GM23338 (cell line): ENCODE measurements around the gene CXXC5.

Experiments used
- EZH2 ChIP-seq: fragments of 200-600 bp; sonication (generic); IDR thresholded peaks from one replicate; pipeline ENCODE4 v1.8.0; 2017; ENCODE audit warnings: antibody characterized with exemption, mild to moderate bottlenecking, low read depth; ENCODE audit not compliant: unreplicated experiment
- EZH2phosphoT487 ChIP-seq: fragments of 200-600 bp; sonication (generic); IDR thresholded peaks from one replicate; pipeline ENCODE4 v1.8.1; 2018; ENCODE audit warnings: antibody characterized with exemption; ENCODE audit not compliant: unreplicated experiment
- STAT1 ChIP-seq: IDR thresholded peaks from one replicate; pipeline ENCODE4 v1.6.1; 2016; ENCODE audit warnings: antibody characterized with exemption; ENCODE audit not compliant: unreplicated experiment
- TF ChIP-seq, protein P1 (sequence below): IDR thresholded peaks from one replicate; pipeline ENCODE4 v1.6.1; 2018; ENCODE audit warnings: antibody characterized with exemption; ENCODE audit not compliant: unreplicated experiment
- TF ChIP-seq, protein P2 (sequence below), 2 experiments: fragments of 200-600 bp in 1 of 2; sonication (generic) in 1 of 2; conservative IDR thresholded peaks; 2 replicates each; pipeline versions ENCODE4 v1.5.1 to v1.6.1; 2016 to 2017; ENCODE audit warnings: antibody characterized with exemption in 2 of 2, low read depth in 2 of 2, mild to moderate bottlenecking in 2 of 2, moderate library complexity in 1 of 2

DNA sequence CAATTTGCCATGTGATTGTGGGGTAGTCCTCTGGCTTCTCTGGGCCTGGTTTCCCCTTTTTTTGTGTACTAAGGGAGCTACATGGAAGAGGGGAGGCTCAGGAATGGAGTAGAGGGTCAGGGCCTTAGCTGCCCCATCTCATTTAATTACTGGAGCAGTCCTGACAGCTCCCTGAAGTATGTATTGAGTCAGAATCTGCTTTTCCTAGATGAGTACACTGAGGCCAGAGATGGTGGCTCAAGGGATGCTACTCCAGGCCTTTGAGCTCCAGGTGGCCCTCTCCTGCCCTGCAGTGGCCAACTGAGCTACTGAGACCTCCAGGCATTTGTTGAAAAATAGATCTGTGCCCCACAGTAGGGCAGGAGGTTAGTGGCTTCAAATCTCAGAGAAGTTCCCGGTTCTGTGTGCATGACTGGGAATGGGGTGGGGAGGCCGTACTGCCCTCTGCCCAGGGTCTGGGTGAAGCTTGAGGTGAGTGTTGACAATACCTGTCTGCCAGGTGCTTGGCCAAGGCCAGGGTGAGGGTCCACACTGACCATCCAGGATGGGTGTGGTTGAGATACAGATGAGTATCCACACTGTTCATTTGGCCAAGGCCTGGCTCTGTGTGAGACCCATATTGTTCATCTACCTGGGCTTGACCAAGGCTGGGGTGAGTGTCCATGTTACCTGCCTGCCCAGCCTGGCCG lies 45.7 kb downstream of the CXXC5 start:
- TF ChIP-seq, protein P1, sequence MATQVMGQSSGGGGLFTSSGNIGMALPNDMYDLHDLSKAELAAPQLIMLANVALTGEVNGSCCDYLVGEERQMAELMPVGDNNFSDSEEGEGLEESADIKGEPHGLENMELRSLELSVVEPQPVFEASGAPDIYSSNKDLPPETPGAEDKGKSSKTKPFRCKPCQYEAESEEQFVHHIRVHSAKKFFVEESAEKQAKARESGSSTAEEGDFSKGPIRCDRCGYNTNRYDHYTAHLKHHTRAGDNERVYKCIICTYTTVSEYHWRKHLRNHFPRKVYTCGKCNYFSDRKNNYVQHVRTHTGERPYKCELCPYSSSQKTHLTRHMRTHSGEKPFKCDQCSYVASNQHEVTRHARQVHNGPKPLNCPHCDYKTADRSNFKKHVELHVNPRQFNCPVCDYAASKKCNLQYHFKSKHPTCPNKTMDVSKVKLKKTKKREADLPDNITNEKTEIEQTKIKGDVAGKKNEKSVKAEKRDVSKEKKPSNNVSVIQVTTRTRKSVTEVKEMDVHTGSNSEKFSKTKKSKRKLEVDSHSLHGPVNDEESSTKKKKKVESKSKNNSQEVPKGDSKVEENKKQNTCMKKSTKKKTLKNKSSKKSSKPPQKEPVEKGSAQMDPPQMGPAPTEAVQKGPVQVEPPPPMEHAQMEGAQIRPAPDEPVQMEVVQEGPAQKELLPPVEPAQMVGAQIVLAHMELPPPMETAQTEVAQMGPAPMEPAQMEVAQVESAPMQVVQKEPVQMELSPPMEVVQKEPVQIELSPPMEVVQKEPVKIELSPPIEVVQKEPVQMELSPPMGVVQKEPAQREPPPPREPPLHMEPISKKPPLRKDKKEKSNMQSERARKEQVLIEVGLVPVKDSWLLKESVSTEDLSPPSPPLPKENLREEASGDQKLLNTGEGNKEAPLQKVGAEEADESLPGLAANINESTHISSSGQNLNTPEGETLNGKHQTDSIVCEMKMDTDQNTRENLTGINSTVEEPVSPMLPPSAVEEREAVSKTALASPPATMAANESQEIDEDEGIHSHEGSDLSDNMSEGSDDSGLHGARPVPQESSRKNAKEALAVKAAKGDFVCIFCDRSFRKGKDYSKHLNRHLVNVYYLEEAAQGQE = no peak
- TF ChIP-seq, protein P2, sequence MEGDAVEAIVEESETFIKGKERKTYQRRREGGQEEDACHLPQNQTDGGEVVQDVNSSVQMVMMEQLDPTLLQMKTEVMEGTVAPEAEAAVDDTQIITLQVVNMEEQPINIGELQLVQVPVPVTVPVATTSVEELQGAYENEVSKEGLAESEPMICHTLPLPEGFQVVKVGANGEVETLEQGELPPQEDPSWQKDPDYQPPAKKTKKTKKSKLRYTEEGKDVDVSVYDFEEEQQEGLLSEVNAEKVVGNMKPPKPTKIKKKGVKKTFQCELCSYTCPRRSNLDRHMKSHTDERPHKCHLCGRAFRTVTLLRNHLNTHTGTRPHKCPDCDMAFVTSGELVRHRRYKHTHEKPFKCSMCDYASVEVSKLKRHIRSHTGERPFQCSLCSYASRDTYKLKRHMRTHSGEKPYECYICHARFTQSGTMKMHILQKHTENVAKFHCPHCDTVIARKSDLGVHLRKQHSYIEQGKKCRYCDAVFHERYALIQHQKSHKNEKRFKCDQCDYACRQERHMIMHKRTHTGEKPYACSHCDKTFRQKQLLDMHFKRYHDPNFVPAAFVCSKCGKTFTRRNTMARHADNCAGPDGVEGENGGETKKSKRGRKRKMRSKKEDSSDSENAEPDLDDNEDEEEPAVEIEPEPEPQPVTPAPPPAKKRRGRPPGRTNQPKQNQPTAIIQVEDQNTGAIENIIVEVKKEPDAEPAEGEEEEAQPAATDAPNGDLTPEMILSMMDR (conservative IDR thresholded peaks at IDR 0.05; ENCODE audit: low read depth in 2 of 2) = 0 out of 4 replicates have a peak, but pooled peaks of 1 of the 2 experiments have one; percentile 1
- no peak for TF ChIP-seq EZH2phosphoT487
- no peak for TF ChIP-seq STAT1
- no peak for TF ChIP-seq EZH2
